Loucy (cell line): Measurements from ENCODE around the gene RTN3.

Source experiments
- H2AFZ ChIP-seq: fragments of 200-600 bp; sonication (generic); 2 replicates; pipeline ENCODE4 v1.6.0; 2016; ENCODE audit warnings: antibody characterized with exemption, mild to moderate bottlenecking, low read length, moderate library complexity
- H3F3A ChIP-seq: fragments of 200-600 bp; 2 replicates; pipeline ENCODE4 v1.6.0; 2016; ENCODE audit warnings: antibody characterized with exemption, low read depth, mild to moderate bottlenecking
- H3K27me3 ChIP-seq: fragments of 200-600 bp; sonication (generic); 2 replicates; pipeline ENCODE4 v1.6.1; 2014; ENCODE audit warnings: low read length, mild to moderate bottlenecking; ENCODE audit not compliant: insufficient read depth, poor library complexity, severe bottlenecking
- H3K36me3 ChIP-seq: fragments of 200-600 bp; sonication (generic); 2 replicates; pipeline ENCODE4 v1.6.1; 2016; ENCODE audit warnings: low read length; ENCODE audit not compliant: insufficient read depth
- H3K4me1 ChIP-seq: fragments of 200-600 bp; sonication (generic); 2 replicates; pipeline ENCODE4 v1.5.1; 2014; ENCODE audit warnings: low read length, mild to moderate bottlenecking; ENCODE audit not compliant: insufficient read depth, poor library complexity, severe bottlenecking
- H3K4me2 ChIP-seq: fragments of 200-600 bp; sonication (generic); 2 replicates; pipeline ENCODE4 v1.6.0; 2014; ENCODE audit warnings: antibody characterized with exemption, low read length, low read depth, mild to moderate bottlenecking; ENCODE audit not compliant: poor library complexity, severe bottlenecking
- H3K4me3 ChIP-seq: fragments of 200-600 bp; sonication (generic); 2 replicates; pipeline ENCODE4 v1.5.1; 2014; ENCODE audit warnings: low read length, mild to moderate bottlenecking, mixed read lengths; ENCODE audit not compliant: poor library complexity, severe bottlenecking
- H3K79me2 ChIP-seq: fragments of 200-600 bp; sonication (generic); 2 replicates; pipeline ENCODE4 v1.6.1; 2014; ENCODE audit warnings: low read length; ENCODE audit not compliant: insufficient read depth
- H3K9ac ChIP-seq: fragments of 200-600 bp; sonication (generic); 2 replicates; pipeline ENCODE4 v1.6.0; 2014; ENCODE audit warnings: mild to moderate bottlenecking, low read depth, low read length, moderate library complexity; ENCODE audit not compliant: poor library complexity, severe bottlenecking
- H3K9me2 ChIP-seq: fragments of 200-600 bp; sonication (generic); replicated peaks from 2 replicates; pipeline ENCODE4 v1.6.1; 2016; ENCODE audit warnings: low read depth, low read length, mixed read lengths
- H3K9me3 ChIP-seq: fragments of 200-600 bp; sonication (generic); 2 replicates; pipeline ENCODE4 v1.6.1; 2014; ENCODE audit warnings: mild to moderate bottlenecking, antibody characterized with exemption, low read length, low read depth; ENCODE audit not compliant: insufficient read depth
- H4K20me1 ChIP-seq: fragments of 200-600 bp; sonication (generic); 2 replicates; pipeline ENCODE4 v1.6.0; 2014; ENCODE audit warnings: antibody characterized with exemption, low read length, mild to moderate bottlenecking; ENCODE audit not compliant: insufficient read depth, poor library complexity, severe bottlenecking
- CTCF ChIP-seq: fragments of 200-600 bp; sonication (generic); conservative IDR thresholded peaks from 2 replicates; pipeline ENCODE4 v1.5.1; 2014; ENCODE audit warnings: mild to moderate bottlenecking, antibody characterized with exemption, low read length
- EZH2phosphoT487 ChIP-seq: fragments of 200-600 bp; IDR thresholded peaks from 2 replicates; pipeline ENCODE4 v1.6.1; 2018; ENCODE audit warnings: antibody characterized with exemption, mild to moderate bottlenecking, moderate library complexity, borderline replicate concordance

Gene RTN3

GRCh38 chr11:63738720-63739360 is 57.5 kb downstream of the RTN3 start:
- Histone ChIP-seq H3K4me1 (peaks cover 13% of the 10 kb centered on the region), H4K20me1 (peaks cover 17% of the 10 kb centered on the region), H3K27me3 (no peaks in the 10 kb centered on the region), H2AFZ (no peak overlapping the region), H3K4me2 (peak overlapping the region; percentile 9), H3K79me2 (peaks cover 27% of the 10 kb centered on the region), H3K9me2 (no peaks in the 10 kb centered on the region), H3K36me3 (no peaks in the 10 kb centered on the region), H3K4me3 (no peak overlapping the region), H3K9ac (no peak overlapping the region), H3K9me3 (no peaks in the 10 kb centered on the region), H3F3A (no peaks in the 10 kb centered on the region)
- TF ChIP-seq EZH2phosphoT487 (no peak), CTCF (peak; percentile 76)

- peaks cover 18% of the 10 kb centered on the region for H4K20me1 ChIP-seq
These were observed 64.2 kb downstream of the RTN3 start for GRCh38 chr11:63745304-63746170.

GRCh38 chr11:63747011-63747410 is 65.7 kb downstream of the RTN3 start:
- Histone ChIP-seq H3K9ac (no peak overlapping the region), H2AFZ (no peak overlapping the region), H3K9me3 (no peaks in the 10 kb centered on the region), H3K9me2 (no peaks in the 10 kb centered on the region), H3K4me2 (no peak overlapping the region), H3K4me1 (peaks cover 3% of the 10 kb centered on the region), H3F3A (no peaks in the 10 kb centered on the region), H3K79me2 (peaks cover 45% of the 10 kb centered on the region; the same call in 1 of the 2 replicates), H3K27me3 (no peaks in the 10 kb centered on the region), H3K4me3 (no peak overlapping the region), H3K36me3 (peaks cover 31% of the 10 kb centered on the region), H4K20me1 (peaks cover 18% of the 10 kb centered on the region)
- TF ChIP-seq EZH2phosphoT487 (no peak), CTCF (no peak)

More at GRCh38 chr11:63745304-63746170, 64.2 kb downstream of the RTN3 start:
- Histone ChIP-seq H3K79me2 (peaks cover 55% of the 10 kb centered on the region; the same call in 1 of the 2 replicates), H3K9me3 (no peaks in the 10 kb centered on the region), H3K4me3 (no peak overlapping the region), H3K27me3 (no peaks in the 10 kb centered on the region), H3K9ac (no peak overlapping the region), H3K9me2 (no peaks in the 10 kb centered on the region), H2AFZ (no peak overlapping the region), H3K4me1 (peaks cover 3% of the 10 kb centered on the region), H3K36me3 (peaks cover 16% of the 10 kb centered on the region), H3F3A (no peaks in the 10 kb centered on the region), H3K4me2 (no peak overlapping the region)
- TF ChIP-seq CTCF (peak; percentile 55), EZH2phosphoT487 (no peak)
